ENCODE results near the gene MFRP. TPM values are rescaled to one million over a fixed set of nuclear protein-coding genes. Genes with fewer than 3 reads are reported as not detected.

MFRP gene
- total and polyA plus RNA-seq, 9 donors = 0.11 TPM; not detected in 8

- peaks cover 10% of the 10 kb centered on the region for H3K4me1 ChIP-seq (ENCODE audit: insufficient read depth)
- DNase-seq = peak in 1 of 5 donors; percentile 39
- no peaks in the 10 kb centered on the region for H3K27me3 ChIP-seq
- 15 to 22% (median 19%) methylated on average over 24 to 29 of the region's 29 CpGs for WGBS, 3 donors
- intact Hi-C loops (cut with DNase I) = loop anchor here (5.0 to 10.0 kb wide), 3 partner anchors 101 to 111 kb away; partner anchors contain the start of gene CBL (in 3 of the 4)
- H3K36me3 ChIP-seq = no peaks in the 10 kb centered on the region
- peak overlapping the region; percentile 51 for H3K4me3 ChIP-seq
- TF ChIP-seq POLR2A (IDR thresholded peaks at IDR 0.05) = no peak
- peak overlapping the region; percentile 32 to 40 for H3K27ac ChIP-seq
- H3K9me3 ChIP-seq = no peaks in the 10 kb centered on the region
Observed at GRCh38 chr11:119315131-119316015, 31.1 kb downstream of the MFRP start.

GRCh38 chr11:119314726-119315125 lies 31.8 kb downstream of the MFRP start:
- TF ChIP-seq POLR2A (IDR thresholded peaks at IDR 0.05) (no peak), EP300 (IDR thresholded peaks at IDR 0.05) (no peak), CTCF (IDR thresholded peaks at IDR 0.05) (no peak)
- intact Hi-C loops (cut with DNase I) = loop anchor here (5.0 to 10.0 kb wide), 3 partner anchors 100 to 110 kb away; partner anchors contain the start of gene CBL (in 3 of the 4)
- 71 to 85% (median 82%) methylated on average over 18 of the region's 18 CpGs for WGBS, 3 donors
- H3K4me1 ChIP-seq (ENCODE audit: insufficient read depth) = peaks cover 10% of the 10 kb centered on the region
- H3K27me3 ChIP-seq = no peaks in the 10 kb centered on the region
- H3K36me3 ChIP-seq = no peaks in the 10 kb centered on the region
- no peaks in the 10 kb centered on the region for H3K9me3 ChIP-seq
- DNase-seq = no peak
- no peak overlapping the region for H3K4me3 ChIP-seq
- no peak overlapping the region for H3K27ac ChIP-seq

GRCh38 chr11:119310682-119311052 lies 35.8 kb downstream of the MFRP start:
- TF ChIP-seq EP300 (IDR thresholded peaks at IDR 0.05) = no peak
- TF ChIP-seq POLR2A (IDR thresholded peaks at IDR 0.05) = no peak
- TF ChIP-seq CTCF (IDR thresholded peaks at IDR 0.05) = no peak
- DNase-seq = no peak
- Histone ChIP-seq H3K27ac (peak overlapping the region in 1 of 2 donors; percentile 20), H3K9me3 (no peaks in the 10 kb centered on the region), H3K36me3 (no peaks in the 10 kb centered on the region), H3K4me1 (ENCODE audit: insufficient read depth) (peaks cover 12% of the 10 kb centered on the region), H3K27me3 (no peaks in the 10 kb centered on the region), H3K4me3 (no peak overlapping the region)
- 83 to 90% (median 85%) methylated on average over 20 of the region's 20 CpGs for WGBS, 3 donors
- intact Hi-C loops (cut with DNase I) = loop anchor here in 3 of 4 donors (10.0 kb wide), 2 partner anchors 96 to 106 kb away; partner anchors contain the start of gene CBL (in 2 of the 3)

- DNase-seq = no peak
- Histone ChIP-seq H3K4me3 (no peak overlapping the region), H3K36me3 (no peaks in the 10 kb centered on the region), H3K4me1 (ENCODE audit: insufficient read depth) (peaks cover 12% of the 10 kb centered on the region), H3K27ac (peak overlapping the region in 1 of 2 donors; percentile 43), H3K9me3 (no peaks in the 10 kb centered on the region), H3K27me3 (no peaks in the 10 kb centered on the region)
- 79 to 85% (median 79%) methylated on average over 17 of the region's 17 CpGs for WGBS, 3 donors
- no peak for TF ChIP-seq CTCF (IDR thresholded peaks at IDR 0.05)
- TF ChIP-seq POLR2A (IDR thresholded peaks at IDR 0.05) = no peak
- TF ChIP-seq EP300 (IDR thresholded peaks at IDR 0.05) = no peak
- intact Hi-C loops (cut with DNase I) = loop anchor here in 3 of 4 donors (10.0 kb wide), 2 partner anchors 95 to 105 kb away; partner anchors contain the start of gene CBL (in 2 of the 3)
Observed at GRCh38 chr11:119309953-119310681, 36.4 kb downstream of the MFRP start.

Data from ovary (tissue), 9 donors.